Fibroblast of villous mesenchyme (primary cell): ENCODE data around the gene GZMA. TPM values are rescaled to one million over a fixed set of nuclear protein-coding genes. Genes with fewer than 3 reads are reported as not detected.
"Not testable (repeated sequence)": the region's sequence is repeated elsewhere in the genome, so short reads cannot be mapped to it uniquely, and the experiment has no call there.

Experiments
- DNase-seq: peaks from one replicate; pipeline ENCODE4 v3.0.0-alpha.2; 2010; ENCODE audit warnings: low read depth
- H3K4me3 ChIP-seq: 2 replicates; pipeline ENCODE4 v1.5.1; 2011; ENCODE audit warnings: low read depth, mild to moderate bottlenecking, low read length
- total RNA-seq: library from RNA; depleted of rRNA; stranded (reverse); fragments of >200 nt; gene quantifications from 2 replicates; pipeline ENCODE4 v1.2.3, GENCODE V29; 2012
- TF ChIP-seq, protein P1 (sequence below): IDR thresholded peaks from 2 replicates; pipeline ENCODE4 v1.5.1; 2012; ENCODE audit warnings: low read depth, mild to moderate bottlenecking, low read length; ENCODE audit not compliant: insufficient read depth

Gene GZMA
- total RNA-seq, 1 donor: not detected

DNA sequence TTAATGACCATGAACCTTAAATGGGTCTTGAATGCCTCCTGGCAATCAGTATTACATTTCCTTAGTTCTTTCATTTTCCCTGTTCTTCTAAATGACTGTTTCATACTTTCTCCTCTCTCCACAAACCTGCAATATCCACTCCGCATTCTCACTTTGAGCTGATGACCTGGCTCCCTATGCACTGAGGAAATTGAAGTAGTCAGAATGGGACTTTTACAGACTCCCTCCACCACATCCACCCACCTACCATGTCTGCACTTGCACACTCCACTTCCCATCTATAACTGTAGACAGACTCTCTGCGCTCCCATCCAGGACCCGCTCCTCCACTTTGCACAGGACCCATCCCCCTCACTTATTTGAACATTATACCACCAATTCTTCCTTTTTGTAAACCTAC is 36.2 kb upstream of the GZMA start:
- H3K4me3 ChIP-seq: no peak overlapping the region
- TF ChIP-seq, protein P1, sequence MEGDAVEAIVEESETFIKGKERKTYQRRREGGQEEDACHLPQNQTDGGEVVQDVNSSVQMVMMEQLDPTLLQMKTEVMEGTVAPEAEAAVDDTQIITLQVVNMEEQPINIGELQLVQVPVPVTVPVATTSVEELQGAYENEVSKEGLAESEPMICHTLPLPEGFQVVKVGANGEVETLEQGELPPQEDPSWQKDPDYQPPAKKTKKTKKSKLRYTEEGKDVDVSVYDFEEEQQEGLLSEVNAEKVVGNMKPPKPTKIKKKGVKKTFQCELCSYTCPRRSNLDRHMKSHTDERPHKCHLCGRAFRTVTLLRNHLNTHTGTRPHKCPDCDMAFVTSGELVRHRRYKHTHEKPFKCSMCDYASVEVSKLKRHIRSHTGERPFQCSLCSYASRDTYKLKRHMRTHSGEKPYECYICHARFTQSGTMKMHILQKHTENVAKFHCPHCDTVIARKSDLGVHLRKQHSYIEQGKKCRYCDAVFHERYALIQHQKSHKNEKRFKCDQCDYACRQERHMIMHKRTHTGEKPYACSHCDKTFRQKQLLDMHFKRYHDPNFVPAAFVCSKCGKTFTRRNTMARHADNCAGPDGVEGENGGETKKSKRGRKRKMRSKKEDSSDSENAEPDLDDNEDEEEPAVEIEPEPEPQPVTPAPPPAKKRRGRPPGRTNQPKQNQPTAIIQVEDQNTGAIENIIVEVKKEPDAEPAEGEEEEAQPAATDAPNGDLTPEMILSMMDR: no peak
- no peak for DNase-seq

DNA sequence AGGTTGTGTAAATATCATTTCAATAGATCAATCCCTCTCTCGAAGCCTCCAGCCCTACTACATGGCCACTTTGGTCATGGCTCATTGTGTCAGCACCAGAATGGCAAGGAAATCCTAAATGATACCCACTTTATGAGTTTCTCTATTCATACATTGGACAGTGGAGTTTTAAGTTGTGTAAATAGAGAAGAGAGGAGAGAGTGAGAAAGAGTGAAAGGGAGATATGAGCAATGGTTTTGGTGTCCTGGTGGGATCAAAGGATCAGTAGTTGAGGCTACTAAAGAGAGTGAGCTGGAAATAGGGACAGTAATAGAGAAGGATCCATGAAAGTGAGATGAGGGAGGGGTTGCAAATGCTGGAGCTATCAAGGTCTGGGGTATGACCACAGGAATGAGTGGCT is 31.5 kb upstream of the GZMA start:
- H3K4me3 ChIP-seq: no peak overlapping the region
- TF ChIP-seq, protein P1: no peak
- no peak for DNase-seq

DNA sequence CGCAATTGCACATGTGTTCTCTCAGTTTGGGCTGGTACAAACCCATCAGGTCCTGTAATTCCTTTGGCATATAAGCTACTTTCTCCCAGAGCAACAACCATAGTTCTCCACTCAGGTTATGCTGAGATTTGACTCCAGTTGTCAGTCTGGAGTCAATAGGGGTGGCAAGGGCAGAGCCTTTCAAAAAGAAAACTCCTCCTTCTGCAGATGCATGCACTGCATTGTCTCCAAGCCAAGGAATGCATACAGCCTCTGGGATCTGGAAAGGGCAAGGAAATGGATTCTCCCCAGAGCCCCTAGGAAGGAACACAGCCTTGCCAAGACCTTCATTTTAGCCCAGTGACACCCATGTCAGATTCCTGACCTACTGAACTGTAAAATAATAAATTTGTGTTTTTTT is 31.0 kb upstream of the GZMA start:
- no peak overlapping the region for H3K4me3 ChIP-seq
- DNase-seq: no peak
- TF ChIP-seq, protein P1: no peak

DNA sequence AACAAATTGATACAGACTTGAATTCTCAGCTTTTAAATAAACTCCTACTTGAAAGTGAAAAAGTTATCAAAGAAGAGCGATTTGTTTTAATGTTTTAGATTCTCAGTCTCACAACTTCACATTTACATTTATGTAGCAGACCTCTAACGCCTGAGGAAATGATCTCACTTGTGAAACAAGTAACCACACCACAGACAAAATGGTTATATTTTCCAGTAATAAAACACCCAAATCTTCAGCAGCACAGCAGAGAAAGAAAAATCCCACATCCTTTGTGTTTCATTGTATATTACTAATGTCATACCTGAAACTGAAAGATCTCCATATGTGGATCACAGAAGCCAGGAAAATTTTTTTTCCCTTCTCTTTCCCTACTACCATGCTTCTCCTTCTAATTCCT is 29.8 kb upstream of the GZMA start:
- no peak for DNase-seq
- TF ChIP-seq, protein P1: no peak
- no peak overlapping the region for H3K4me3 ChIP-seq

DNA sequence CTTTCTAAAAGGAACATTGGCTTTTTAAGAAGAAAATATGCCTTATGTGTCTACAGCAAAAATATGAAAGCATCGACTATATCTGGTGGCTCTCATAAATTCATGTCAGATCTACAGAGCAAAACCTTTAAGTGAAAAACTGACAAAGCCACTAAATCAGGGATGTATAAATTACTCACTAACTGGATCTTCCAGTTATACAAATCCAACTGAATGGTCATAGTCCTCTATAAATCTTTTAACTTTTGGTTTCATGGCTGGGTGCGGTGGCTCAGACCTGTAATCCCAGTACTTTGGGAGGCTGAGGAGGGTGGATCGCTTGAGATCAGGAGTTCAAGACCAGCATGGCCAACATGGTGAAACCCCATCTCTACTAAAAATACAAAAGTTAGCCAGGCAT is 29.2 kb upstream of the GZMA start:
- no peak overlapping the region for H3K4me3 ChIP-seq
- no peak for DNase-seq
- TF ChIP-seq, protein P1: no peak

DNA sequence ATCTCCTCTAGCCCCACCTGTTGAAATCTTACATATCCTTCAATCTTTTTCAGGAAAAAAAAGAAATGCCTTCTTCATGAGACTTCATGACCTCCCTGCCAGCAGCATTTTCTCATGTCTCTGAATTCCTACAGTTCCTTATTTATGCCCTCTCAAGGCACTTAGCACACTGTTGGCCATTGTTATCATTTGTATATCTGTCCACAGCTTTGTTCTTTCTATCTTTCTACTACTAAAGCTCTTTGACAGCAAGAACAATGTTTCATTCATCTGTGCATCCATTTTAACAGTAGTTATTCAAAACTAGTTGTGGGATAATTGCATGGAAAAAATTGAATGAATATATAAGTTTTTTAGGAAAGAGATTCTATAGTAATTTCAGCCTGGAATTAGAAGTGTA is 20.9 kb upstream of the GZMA start:
- no peak overlapping the region for H3K4me3 ChIP-seq
- TF ChIP-seq, protein P1: no peak
- no peak for DNase-seq

DNA sequence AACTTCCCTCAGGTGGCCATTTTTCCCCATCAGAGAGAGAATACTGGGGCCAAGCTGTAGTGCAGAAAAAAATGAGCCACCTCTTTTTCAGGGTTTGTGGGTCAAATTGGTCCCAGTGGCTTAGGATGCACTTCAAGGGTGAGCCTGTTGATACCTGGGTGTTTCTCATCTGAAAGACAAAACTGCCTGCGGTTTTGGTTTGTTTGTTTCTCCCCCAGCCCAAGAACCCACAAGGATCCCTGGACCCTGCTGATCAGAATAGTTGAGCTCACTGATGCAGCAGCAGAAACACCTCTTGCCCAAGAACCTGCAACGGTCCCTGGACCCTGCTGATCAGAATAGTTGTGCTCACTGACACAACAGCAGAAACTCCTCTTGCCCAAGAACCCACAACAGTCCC is 13.1 kb upstream of the GZMA start:
- not testable (repeated sequence) for DNase-seq, H3K4me3 ChIP-seq

DNA sequence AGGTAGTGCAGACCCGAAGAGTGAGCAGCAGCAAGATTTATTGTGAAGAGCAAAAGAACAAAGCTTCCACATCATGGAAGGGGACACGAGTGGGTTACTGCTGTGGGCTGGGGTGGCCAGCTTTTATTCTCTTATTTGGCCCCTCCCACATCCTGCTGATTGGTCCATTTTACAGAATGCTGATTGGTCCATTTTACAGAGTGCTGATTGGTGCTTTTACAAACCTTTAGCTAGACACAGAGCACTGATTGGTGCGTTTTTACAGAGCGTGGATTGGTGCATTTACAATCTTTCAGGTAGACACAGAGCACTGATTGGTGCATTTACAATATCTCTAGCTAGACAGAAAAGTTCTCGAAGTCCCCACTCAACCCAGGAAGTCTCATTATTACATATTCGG is 11.4 kb upstream of the GZMA start:
- not testable (repeated sequence) for H3K4me3 ChIP-seq, DNase-seq
